ENCODE results near the gene PPP1CC.
A peak's percentile ranks its signal among the peaks of the same experiment; 100 is the strongest.
"Not testable (repeated sequence)": the region's sequence is repeated elsewhere in the genome, so short reads cannot be mapped to it uniquely, and the experiment has no call there.

PPP1CC gene

GRCh38 chr12:110742718-110743570, at the start of gene PPP1CC:
TSS of gene PPP1CC (minus strand) at chr12:110742891. CDS start at chr12:110742707, 184 bp downstream.
- DNase-seq (ENCODE audit: low spot score), result peak; percentile 90

- DNase-seq (ENCODE audit: low spot score), result no peak
Measured at GRCh38 chr12:110791589-110791988, 48.9 kb upstream of the PPP1CC start.

- DNase-seq (ENCODE audit: low spot score), result no peak
Measured at GRCh38 chr12:110790301-110790700, 47.6 kb upstream of the PPP1CC start.

GRCh38 chr12:110786012-110786411, 43.3 kb upstream of the PPP1CC start:
- DNase-seq (ENCODE audit: low spot score), result no peak

- DNase-seq (ENCODE audit: low spot score), result no peak
Measured at GRCh38 chr12:110785240-110785639, 42.5 kb upstream of the PPP1CC start.

- no peak for DNase-seq (ENCODE audit: low spot score)
Measured at GRCh38 chr12:110782922-110783321, 40.2 kb upstream of the PPP1CC start.

GRCh38 chr12:110782094-110782493, 39.4 kb upstream of the PPP1CC start:
- no peak for DNase-seq (ENCODE audit: low spot score)

- DNase-seq (ENCODE audit: low spot score), result no peak
Measured at GRCh38 chr12:110780448-110780847, 37.8 kb upstream of the PPP1CC start.

- no peak for DNase-seq (ENCODE audit: low spot score)
Measured at GRCh38 chr12:110778833-110779577, 36.3 kb upstream of the PPP1CC start.

- DNase-seq (ENCODE audit: low spot score), result no peak
Measured at GRCh38 chr12:110776410-110776809, 33.7 kb upstream of the PPP1CC start.

- DNase-seq (ENCODE audit: low spot score), result no peak
Measured at GRCh38 chr12:110775997-110776396, 33.3 kb upstream of the PPP1CC start.

GRCh38 chr12:110774824-110775223, 32.1 kb upstream of the PPP1CC start:
- no peak for DNase-seq (ENCODE audit: low spot score)

- DNase-seq (ENCODE audit: low spot score), result no peak
Measured at GRCh38 chr12:110768960-110769359, 26.3 kb upstream of the PPP1CC start.

- DNase-seq (ENCODE audit: low spot score), result no peak
Measured at GRCh38 chr12:110767863-110768262, 25.2 kb upstream of the PPP1CC start.

- DNase-seq (ENCODE audit: low spot score), result no peak
Measured at GRCh38 chr12:110766311-110767154, 23.8 kb upstream of the PPP1CC start.

- DNase-seq (ENCODE audit: low spot score), result not testable (repeated sequence)
Measured at GRCh38 chr12:110765572-110765971, 22.9 kb upstream of the PPP1CC start.

GRCh38 chr12:110765111-110765510, 22.4 kb upstream of the PPP1CC start:
- no peak for DNase-seq (ENCODE audit: low spot score)

GRCh38 chr12:110763583-110763982, 20.9 kb upstream of the PPP1CC start:
- no peak for DNase-seq (ENCODE audit: low spot score)

GRCh38 chr12:110762891-110763290, 20.2 kb upstream of the PPP1CC start:
- DNase-seq (ENCODE audit: low spot score), result no peak

GRCh38 chr12:110760204-110760609, 17.5 kb upstream of the PPP1CC start:
- no peak for DNase-seq (ENCODE audit: low spot score)

GRCh38 chr12:110758922-110759321, 16.2 kb upstream of the PPP1CC start:
- no peak for DNase-seq (ENCODE audit: low spot score)

- DNase-seq (ENCODE audit: low spot score), result no peak
Measured at GRCh38 chr12:110756611-110757010, 13.9 kb upstream of the PPP1CC start.

All from COLO829 (cell line).